NCI-H82 treated with DMSO at 0.1 percent for 48 hours (cell line): ENCODE data around the gene CMTR1.

ENCODE experiments used
- DNase-seq: peaks from one replicate; lab custom pipeline; 2025; ENCODE audit not compliant: unreplicated experiment; lab: John Stamatoyannopoulos, UW

The CMTR1 gene

DNA sequence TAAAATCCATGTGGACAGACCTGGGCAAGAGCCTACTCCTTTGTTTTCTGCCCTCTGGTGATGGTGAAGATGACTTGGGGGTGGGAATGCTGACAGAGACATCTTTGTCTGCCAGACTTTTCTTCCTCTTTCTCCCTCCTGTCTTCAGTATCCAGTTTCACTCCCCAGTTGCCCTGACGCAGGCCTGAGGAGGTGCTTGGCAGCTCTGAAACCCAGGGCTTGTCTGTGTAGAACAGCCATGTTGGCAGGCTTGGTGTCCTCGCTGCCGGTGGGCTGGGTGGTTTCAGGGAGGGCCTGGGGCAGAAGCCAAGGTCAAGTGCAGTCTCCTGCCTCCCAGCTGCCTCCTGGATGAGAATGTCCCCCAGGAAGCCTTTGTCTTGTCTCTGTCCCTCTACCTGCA is 44.2 kb downstream of the CMTR1 start:
- DNase-seq: no peak

DNA sequence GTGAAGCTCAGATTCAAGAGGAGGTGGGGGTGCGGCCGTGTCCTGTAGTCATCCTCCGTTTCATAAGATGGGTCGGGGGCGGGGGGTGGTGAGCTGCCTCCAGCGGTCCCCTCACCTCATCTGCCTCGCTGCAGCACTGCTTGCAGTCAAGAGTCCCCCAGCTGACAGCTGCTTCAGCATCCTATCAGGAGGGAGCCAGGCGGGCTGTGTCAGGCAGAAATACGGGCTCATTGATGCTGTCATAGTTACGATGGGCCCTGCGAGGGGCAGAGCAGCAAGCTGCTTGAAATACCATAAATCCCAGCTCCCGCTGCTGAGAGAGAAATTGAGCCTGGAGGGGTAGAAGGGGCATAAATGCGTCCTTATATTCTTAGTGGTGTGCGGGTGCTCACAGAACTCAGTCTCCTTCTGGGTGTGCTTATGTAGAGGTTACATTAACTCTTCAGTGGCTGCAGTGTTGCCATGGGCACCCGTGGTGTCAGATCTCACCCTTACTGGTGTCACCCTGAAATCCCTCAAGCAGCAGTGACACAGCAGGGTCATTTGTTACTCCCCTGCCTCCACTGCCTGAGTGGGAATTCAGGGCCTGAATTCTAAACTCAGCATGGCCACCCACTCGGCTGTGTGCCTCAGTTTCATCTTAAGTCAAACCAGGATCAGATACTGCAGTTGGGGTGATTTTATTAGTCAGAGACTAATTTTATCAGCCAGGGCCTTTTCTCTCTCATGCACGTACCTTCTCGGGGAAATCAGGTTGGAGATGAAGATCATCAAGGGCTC is 44.8 kb downstream of the CMTR1 start:
- no peak for DNase-seq

GRCh38 chr6:37478827-37479226 is 45.8 kb downstream of the CMTR1 start:
- DNase-seq: no peak

- DNase-seq: no peak
These were observed 46.3 kb downstream of the CMTR1 start for GRCh38 chr6:37479266-37479854.

DNA sequence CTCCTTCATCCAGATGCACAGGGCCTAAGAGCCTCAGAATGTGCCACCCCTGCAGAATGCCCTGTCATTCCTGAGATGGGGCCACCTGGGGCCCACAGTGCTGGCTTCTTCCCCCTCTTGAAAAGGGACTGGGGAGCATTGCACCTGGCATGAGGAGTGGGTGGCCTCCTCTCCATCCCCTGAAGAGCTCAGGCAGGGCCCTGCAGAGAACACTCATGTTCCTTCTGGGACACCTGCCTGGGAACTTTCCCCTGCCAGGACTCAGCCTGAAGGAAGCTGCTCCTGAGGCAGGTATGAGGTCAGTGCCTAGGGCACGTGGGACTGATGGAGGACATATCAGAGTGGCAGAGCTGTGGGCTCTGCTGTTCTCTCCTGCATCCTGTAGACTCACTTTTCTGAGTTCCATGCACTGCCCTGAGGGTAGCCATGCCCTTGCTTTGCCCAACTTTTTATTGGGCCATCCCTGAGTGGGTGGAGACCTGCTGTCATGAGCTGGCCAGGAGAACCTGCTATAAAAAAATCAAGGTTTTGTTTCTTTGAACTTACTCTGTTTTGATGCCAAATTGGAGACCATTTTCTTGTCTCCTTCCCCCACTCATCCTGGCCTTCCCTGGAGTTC is 47.2 kb downstream of the CMTR1 start:
- DNase-seq: no peak

GRCh38 chr6:37480951-37481534 is 48.0 kb downstream of the CMTR1 start:
- DNase-seq: no peak

GRCh38 chr6:37481711-37482605 is 48.9 kb downstream of the CMTR1 start:
- no peak for DNase-seq

GRCh38 chr6:37482606-37483251 is 49.7 kb downstream of the CMTR1 start:
- no peak for DNase-seq

GRCh38 chr6:37483252-37483901 is 50.4 kb downstream of the CMTR1 start:
- DNase-seq: no peak

- DNase-seq: peak; percentile 20
These were observed 51.1 kb downstream of the CMTR1 start for GRCh38 chr6:37483917-37484785.

DNA sequence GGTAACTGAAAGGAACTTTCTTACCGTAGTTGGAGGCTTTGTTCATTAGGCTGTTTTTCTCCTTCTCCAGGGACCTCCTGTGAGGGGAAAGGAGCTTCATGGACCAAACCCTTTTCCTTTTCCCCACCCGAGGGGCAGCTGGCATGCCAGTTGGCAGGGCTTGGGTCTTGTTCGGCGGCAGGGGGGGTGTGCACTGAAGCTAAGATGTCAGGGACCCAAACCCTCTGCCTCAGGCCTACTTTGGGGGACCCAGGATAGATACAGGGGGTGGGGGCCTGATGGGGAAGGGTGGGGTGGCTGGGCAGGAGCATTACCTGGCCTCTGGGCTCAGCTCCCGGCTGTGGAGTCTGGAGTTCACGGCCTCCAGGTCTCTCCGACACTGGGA is 51.8 kb downstream of the CMTR1 start:
- DNase-seq: no peak

DNA sequence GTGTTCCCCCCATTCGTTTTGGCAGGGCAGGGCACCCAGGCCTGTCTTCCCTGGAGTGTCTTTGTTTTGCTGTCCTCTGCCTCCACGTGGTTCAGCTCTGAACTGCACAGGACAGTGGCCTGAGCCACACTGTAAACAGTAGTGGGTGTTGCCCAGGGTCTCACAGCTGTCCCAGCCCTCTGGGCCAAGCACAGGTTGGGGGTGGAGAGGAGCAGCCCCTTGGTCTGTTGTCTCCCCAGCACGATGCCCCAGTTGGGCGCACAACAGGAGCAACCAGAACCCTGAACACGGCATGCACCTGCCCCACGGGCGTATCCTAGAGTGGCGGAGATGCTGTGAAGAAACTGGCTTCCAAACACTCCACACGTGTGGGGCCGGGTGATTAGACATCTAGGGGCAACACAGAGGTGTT is 52.3 kb downstream of the CMTR1 start:
- DNase-seq: no peak

DNA sequence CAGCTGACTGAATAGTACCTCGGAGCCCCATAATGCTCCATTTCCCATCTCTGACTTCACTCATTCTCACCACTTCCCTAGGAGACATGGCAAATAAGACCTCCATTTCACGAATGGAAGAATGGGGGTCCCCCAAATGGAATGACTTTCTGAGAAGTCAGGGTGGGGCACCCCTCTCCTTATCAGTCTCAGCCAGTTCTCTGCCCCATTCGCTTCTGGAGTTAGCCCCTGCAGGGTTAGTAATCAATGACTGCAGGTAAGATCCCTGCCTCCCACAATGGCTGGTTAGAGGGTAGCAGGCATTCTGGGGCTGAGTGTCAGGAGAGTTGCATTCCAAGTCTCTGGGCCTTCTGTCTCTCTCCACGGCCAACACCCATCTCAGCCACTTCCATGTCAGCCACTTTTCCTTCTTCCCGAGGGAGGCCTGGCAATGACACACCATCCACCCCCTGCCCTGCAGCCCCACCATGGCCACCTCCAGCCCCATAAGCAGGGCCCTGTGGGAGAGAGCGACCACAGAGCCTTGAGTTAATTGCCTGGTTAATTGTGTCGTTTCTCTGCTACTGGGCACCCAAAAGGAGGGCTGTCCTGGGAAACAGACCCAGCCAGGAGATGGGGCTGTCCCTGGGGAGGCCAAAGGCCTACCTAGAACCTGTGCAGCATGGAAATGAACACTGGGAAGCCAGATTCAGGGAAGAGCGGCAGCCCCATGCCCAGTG is 53.3 kb downstream of the CMTR1 start:
- DNase-seq: no peak

DNA sequence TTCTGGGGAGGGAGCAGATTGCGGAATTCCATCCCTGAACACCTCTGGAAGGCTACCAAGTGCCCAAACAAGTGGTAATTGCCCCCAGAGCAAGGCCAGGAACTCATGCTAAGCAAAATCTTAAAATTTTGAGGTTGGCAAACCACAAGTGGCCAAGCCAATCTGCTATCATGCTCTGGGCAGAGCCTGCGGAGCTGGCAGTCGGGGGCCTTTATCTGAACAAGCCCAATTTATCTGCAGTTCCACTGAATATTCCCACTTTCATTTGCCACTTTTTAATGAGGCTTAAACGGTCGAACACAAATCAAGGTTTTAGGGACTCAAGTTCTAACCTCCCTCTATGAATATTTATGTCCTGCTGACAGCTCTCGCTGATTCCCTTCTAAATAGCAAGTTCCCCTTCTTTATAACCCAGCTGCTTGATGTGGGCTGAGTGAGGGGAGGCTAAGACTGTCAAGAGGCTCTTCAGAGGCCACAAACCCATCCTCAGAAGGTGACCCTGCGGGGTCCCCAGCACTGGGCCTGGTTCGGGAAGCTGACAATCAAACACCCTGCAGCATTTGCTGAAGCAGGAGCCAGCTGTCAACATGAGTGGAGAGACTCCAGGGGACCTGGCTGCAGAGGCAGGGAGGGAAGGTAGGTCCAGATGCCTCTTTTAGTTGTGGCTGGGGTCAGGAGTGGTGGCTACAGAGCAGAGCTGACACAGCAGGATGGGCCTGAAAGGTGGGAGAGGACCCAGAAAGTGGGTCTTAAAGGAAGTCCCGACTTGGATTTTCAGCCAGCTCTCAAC is 54.8 kb downstream of the CMTR1 start:
- DNase-seq: no peak

DNA sequence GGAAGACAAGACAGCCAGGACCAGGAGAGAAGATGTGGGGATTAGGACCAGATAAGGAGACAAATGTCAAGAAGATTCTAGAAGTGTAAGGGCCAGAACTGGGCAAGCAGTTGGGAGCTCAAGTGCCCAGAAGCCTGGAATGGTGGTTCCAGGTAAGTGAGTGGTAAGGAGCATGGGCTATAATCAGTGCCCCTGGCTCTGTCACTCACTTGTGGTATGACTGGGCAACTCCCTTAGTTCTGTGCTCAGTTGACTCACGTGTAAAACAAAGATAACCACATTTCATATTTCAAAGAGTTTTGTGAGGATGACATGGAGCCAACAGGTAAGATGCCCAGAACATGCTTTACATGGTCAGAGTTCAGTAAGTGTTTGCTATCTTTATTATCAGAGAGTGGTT is 55.5 kb downstream of the CMTR1 start:
- no peak for DNase-seq

GRCh38 chr6:37489697-37490336 is 56.8 kb downstream of the CMTR1 start:
- no peak for DNase-seq

GRCh38 chr6:37490536-37491170 is 57.6 kb downstream of the CMTR1 start:
- no peak for DNase-seq
